ENCODE measurements around the gene LRRIQ4.

Gene LRRIQ4

GRCh38 chr3:169772305-169772896 lies 40.3 kb upstream of the LRRIQ4 start:
- peak overlapping the region; percentile 81 to 98 for H3K4me3 ChIP-seq (replicated peaks in 1 of 2; ENCODE audit: low read depth in 2 of 2, low read length in 2 of 2)
- no peak for TF ChIP-seq CTCF (IDR thresholded peaks at IDR 0.05; ENCODE audit: low read depth, low read length)
- DNase-seq (ENCODE audit: low read depth in 2 of 2): peak; percentile 83 to 84

GRCh38 chr3:169772897-169773816 lies 39.5 kb upstream of the LRRIQ4 start, which contains the start of gene MYNN:
Gene MYNN, plus strand, starts transcription at chr3:169773396. Its CDS starts 900 bp downstream, at chr3:169774296.
- TF ChIP-seq CTCF (IDR thresholded peaks at IDR 0.05; ENCODE audit: low read depth, low read length): peak; percentile 1
- DNase-seq (ENCODE audit: low read depth in 2 of 2): peak; percentile 90 to 92
- peak within 1 kb of the TSS; percentile 81 to 98 for H3K4me3 ChIP-seq (replicated peaks in 1 of 2; ENCODE audit: low read depth in 2 of 2, low read length in 2 of 2)

GRCh38 chr3:169774186-169774585 lies 38.5 kb upstream of the LRRIQ4 start:
- TF ChIP-seq CTCF (IDR thresholded peaks at IDR 0.05; ENCODE audit: low read depth, low read length): no peak
- peak overlapping the region; percentile 81 to 98 for H3K4me3 ChIP-seq (replicated peaks in 1 of 2; ENCODE audit: low read depth in 2 of 2, low read length in 2 of 2)
- no peak for DNase-seq (ENCODE audit: low read depth in 2 of 2)

- H3K4me3 ChIP-seq (replicated peaks in 1 of 2; ENCODE audit: low read depth in 2 of 2, low read length in 2 of 2): no peak overlapping the region
- DNase-seq (ENCODE audit: low read depth in 2 of 2): no peak
- TF ChIP-seq CTCF (IDR thresholded peaks at IDR 0.05; ENCODE audit: low read depth, low read length): no peak
These were observed 34.8 kb upstream of the LRRIQ4 start for GRCh38 chr3:169777822-169778221.

GRCh38 chr3:169780742-169781141 lies 31.9 kb upstream of the LRRIQ4 start:
- DNase-seq (ENCODE audit: low read depth in 2 of 2): no peak
- TF ChIP-seq CTCF (IDR thresholded peaks at IDR 0.05; ENCODE audit: low read depth, low read length): no peak
- no peak overlapping the region for H3K4me3 ChIP-seq (replicated peaks in 1 of 2; ENCODE audit: low read depth in 2 of 2, low read length in 2 of 2)

- TF ChIP-seq CTCF (IDR thresholded peaks at IDR 0.05; ENCODE audit: low read depth, low read length): no peak
- H3K4me3 ChIP-seq (replicated peaks in 1 of 2; ENCODE audit: low read depth in 2 of 2, low read length in 2 of 2): no peak overlapping the region
- no peak for DNase-seq (ENCODE audit: low read depth in 2 of 2)
These were observed 31.3 kb upstream of the LRRIQ4 start for GRCh38 chr3:169781209-169781855.

All from cardiac fibroblast (primary cell).